Inferior parietal cortex (tissue), 1 donor: Measurements from ENCODE around the gene LRRC31.

Source experiments
- DNase-seq: peaks from one replicate; pipeline ENCODE4 v3.0.0-alpha.2; 2016; ENCODE audit errors: extremely low spot score

Gene LRRC31

DNA sequence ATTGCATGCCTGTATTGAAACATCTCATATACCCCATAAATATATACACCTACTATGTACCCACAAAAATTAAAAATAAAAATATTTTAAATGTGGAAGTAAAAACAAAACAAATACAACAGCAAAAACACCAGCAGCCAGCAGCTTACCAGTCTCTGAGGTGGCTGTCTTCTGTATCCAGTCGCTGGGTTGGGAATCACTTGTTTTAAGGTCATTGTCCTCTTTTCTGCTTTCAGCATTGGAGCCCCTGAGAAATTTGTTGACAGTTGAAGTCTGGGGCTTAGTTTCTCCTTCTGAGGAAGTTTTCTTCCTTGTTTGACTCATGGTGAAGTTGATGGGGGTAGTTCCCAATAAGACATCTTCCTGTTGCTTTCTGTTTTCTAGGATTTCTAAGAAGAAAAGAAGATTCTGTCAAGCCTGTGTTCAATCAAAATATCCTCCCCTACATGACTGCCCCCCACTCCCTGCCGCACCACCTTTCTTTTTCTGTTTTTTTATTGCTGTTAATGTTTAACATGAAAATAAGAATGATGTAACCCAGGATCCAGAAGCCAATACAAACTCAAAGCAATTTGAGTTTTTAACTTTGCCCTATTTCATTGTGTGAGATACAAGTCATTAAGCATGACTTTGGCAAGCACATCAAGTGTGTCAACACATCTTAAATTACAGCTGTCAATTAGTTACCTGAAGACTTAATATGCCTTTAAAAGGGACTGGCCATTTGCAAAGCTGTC is at the start of gene LRRC31:
Gene LRRC31, minus strand, starts transcription at position 452 of the 737 bp plus-strand sequence. Its CDS starts 128 bp downstream, at position 324.
- DNase-seq = no peak

DNA sequence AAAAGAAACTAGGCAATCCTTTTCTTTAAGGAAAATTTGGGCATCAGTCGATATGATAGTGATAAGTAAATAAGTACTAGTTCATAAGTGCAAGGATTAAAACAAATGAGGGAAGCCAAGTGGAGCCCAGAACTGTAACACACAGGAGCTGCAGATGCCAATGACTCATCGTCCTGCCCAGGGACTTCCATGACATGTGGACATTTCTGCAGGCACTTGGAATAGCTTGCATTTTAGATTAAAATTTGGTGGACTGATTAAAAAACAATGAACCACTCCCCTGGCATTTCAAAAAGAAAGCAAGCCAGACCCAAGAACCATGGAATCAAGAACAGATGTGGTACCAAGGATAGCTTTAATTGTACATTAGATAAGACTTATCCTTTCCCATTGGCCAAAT is 44.6 kb upstream of the LRRC31 start:
- no peak for DNase-seq

- no peak for DNase-seq
Observed at GRCh38 chr3:169913323-169913722, 43.6 kb upstream of the LRRC31 start.

DNA sequence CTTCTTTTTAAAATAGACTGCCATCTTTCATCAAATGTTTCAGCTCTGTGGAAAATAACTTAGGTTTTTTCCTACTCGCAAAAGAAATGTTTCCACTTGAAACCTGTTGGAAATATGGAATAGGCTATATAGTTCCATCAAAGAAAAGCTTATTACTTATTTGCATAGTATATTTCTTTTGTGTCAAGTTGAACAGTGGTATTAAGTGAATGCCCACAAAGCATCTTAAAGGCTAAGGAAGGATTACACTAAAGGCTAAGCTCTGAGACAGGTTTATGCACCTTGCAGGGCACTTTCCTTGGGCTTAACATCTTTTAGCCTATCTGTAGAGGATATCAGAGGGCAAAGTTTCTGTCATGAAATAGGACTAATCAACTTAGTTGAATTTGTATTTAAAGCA is 41.5 kb upstream of the LRRC31 start, which contains the start of gene SAMD7:
Gene SAMD7, plus strand, starts transcription at position 301 of the 400 bp plus-strand sequence. CDS start 7,927 bp downstream, outside the sequence.
- no peak for DNase-seq

GRCh38 chr3:169907944-169908343 is 38.2 kb upstream of the LRRC31 start:
- DNase-seq = no peak

GRCh38 chr3:169907476-169907875 is 37.7 kb upstream of the LRRC31 start:
- DNase-seq = no peak

- no peak for DNase-seq
Observed at GRCh38 chr3:169905404-169905803, 35.7 kb upstream of the LRRC31 start.

GRCh38 chr3:169901453-169901852 is 31.7 kb upstream of the LRRC31 start:
- no peak for DNase-seq

GRCh38 chr3:169897284-169897683 is 27.5 kb upstream of the LRRC31 start:
- DNase-seq = no peak

DNA sequence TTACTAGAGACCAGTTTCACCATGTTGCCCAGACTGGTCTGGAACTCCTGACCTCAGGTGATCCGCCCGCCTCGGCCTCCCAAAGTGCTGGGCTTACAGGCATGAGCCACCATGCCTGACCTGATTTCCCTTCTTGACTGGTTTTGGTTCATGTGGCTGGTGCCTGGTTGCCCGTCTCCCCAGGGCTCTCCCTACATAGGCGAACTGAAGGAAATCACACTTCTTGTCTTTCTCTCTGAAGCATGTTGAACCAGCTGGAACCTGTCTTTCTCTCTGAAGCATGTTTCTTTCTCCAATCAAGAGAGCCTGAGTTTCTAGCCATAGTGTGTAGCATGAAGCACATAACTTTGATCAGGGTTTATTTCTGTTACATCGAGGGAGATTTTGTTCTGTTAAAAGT is 25.3 kb upstream of the LRRC31 start:
- no peak for DNase-seq

DNA sequence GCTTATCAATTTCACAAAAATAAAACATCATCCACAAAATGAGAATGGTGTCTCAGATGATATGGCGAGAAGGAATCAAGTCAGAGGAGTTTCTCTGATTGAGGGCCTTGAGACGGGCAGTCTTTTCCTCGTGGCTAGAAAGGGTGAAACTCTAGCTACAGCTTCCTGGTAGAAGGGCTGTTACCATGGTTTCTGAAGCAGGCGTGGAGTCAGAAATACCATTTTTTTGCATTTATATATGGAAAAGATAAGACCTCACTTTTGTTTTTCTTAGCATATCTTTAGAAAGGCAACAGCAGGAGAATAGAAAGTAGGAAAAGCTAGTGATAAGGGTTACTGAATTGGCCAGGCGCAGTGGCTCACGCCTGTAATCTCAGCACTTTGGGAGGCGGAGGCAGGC is 24.4 kb upstream of the LRRC31 start:
- no peak for DNase-seq

GRCh38 chr3:169891886-169892285 is 22.2 kb upstream of the LRRC31 start:
- DNase-seq = no peak

- DNase-seq = peak; percentile 32
Observed at GRCh38 chr3:169886671-169887070, 16.9 kb upstream of the LRRC31 start.

DNA sequence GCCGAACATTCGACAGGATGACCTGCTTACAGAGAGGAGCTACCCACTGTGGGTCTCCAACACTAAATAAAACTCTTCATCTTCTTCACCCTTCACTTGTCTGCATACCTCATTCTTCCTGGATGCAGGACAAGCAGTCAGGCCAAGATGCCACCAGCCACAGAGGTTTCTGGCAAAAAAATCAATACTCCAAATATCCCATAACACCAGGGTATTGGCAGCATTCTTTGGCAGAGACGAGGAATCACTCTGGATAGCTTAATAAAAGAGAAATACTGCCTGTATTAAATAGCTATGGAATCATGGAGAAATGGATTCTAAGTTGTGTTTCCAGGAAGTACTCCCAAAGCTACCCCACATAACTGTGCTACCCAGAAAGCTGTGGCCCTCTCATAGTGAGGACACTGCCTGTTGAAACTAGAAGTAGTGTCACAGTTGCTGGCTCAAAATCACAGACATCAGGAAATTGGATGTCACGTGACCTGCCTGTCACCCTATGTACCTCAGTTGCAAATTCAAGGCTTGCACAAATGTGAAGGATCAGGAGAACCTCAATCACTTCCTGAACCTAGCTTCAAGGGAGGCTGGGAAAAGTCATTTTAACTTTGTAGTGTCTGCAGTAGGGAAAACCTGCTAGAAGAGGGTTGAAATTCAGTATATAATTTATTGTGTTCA is 11.0 kb upstream of the LRRC31 start:
- no peak for DNase-seq

DNA sequence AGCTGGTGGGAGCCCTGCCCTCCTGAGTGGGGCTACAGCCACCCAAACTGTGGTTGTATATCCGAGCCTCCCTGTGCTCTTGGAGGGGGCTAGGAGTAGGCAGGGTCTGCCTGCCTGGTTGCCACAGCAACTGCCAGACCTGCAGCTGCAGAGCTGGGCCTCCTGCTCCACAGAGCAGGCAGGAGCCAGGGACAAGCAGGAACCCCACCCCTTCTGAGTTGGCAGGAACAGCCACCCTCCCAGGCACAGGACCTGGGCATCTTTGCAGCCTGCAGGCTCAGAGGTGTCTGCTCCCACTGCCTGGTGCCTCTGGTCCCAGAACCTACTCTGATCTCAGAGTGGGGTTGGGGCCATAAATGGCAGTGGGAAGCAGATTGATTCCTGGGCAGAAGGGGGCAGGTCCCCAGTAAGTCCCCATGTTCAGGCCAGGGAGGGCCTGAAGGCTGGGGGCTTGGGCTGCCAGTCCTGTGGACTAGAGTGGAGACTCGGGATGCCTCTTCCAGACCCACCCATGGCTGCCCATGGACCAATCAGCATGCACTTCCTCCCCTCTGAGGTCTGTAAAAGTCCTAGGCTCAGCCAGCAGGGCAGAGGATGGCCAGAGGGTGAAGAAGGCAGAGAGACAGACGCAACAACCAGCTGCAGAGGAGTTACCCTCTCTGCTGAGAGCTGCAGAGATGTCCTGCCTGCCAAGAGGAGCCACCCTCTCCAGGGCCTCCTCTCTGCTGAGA is 10.3 kb upstream of the LRRC31 start:
- DNase-seq = no peak

GRCh38 chr3:169879013-169879557 is 9.3 kb upstream of the LRRC31 start:
- no peak for DNase-seq

DNA sequence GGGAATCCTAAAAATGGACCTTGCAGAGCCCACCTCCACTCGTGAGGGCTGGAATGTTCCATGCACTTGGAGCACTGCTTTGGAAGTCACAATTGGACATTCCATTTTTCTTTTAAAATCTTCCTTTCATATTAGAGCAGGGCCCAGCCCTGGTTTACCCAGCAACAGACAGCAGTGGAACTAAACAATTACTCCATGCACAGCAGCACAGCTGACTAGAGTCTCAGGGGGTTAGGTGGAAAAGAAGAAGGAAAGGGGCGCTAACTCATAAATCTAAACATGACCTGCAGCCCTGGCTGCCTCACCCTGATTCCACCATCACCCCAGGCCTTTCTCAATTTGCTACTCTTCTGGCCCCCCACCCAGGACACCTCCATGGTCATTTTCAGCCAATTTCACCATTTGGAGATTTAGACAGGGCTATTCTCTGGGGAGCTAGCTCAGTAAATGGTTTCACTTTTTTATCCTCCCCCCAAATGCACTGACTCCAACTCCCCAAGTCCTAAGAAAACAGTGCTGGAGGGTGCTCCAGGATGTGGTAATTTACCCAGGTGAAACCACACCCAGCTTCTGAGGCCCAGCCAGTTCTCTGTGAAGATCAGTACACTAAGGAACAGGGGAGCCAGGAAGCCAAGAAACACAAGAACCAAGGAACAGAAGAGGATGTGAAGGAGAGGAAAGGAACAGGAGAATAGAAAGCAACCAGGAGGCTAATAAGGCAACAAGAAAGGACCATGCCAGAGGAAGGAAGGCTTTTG is 1.6 kb upstream of the LRRC31 start:
- no peak for DNase-seq

GRCh38 chr3:169868369-169868768 is 1.4 kb downstream of the LRRC31 start:
- DNase-seq = no peak

- DNase-seq = no peak
Observed at GRCh38 chr3:169867584-169868210, 2.0 kb downstream of the LRRC31 start.

DNA sequence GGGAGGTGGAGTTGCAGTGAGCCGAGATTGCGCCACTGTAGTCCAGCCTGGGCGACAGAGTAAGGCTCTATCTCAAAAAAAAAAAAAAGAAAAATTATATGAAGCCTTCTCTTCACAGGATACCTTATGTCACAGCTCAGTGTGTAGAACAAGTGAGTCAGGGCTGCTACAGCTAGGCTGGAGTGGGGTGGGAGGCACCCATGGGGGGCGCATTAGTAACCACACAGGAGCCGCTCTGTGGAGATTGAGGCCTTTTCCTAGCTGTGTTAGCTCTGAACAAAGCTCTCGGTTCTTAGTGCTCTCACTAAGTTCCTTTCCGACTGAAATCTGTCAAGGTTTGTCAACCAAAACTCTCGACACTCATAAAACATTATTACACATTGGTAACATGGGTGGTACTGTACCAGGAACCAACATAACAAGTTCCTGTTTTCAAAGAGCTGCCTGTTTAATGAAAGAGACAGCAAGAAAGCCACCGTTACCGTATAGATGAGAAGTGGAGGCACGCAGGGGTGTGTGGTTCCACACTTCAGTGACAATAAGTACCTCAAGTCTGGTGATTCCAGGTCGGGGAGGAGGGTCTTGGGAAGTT is 4.5 kb downstream of the LRRC31 start:
- DNase-seq = no peak

DNA sequence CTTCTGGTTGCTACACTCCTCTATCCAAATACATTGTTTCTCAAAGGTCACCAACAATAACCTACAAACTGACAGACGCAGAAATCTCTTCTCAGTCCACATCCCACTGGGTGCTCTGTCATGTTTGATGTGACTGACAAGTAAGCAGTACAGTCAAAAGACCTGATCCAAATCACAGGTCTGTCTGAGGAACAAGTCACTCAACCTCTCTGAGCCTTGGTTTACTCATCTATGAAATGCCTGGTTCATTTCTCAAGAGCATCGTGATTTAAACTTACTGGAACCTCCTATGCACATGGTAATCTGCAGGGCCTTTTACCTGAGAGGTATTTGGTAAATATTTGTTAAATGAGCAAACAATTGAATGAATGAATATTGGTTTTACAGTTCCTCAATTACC is 5.5 kb downstream of the LRRC31 start:
- no peak for DNase-seq
